GM12874 (cell line): ENCODE results near the gene OR14A16.

Experiments
- CTCF ChIP-seq: IDR thresholded peaks from 2 replicates; pipeline ENCODE4 v1.5.1; 2011; ENCODE audit warnings: low read depth, mild to moderate bottlenecking, control low read depth, low read length, moderate library complexity; ENCODE audit not compliant: insufficient read depth

OR14A16 gene

GRCh38 chr1:247840818-247841217 lies 16.9 kb upstream of the OR14A16 start:
- no peak for TF ChIP-seq CTCF

- no peak for TF ChIP-seq CTCF
These were observed 9.7 kb upstream of the OR14A16 start for GRCh38 chr1:247833601-247834000.

GRCh38 chr1:247829656-247830055 lies 5.7 kb upstream of the OR14A16 start:
- TF ChIP-seq CTCF = no peak

- no peak for TF ChIP-seq CTCF
These were observed 1.4 kb upstream of the OR14A16 start for GRCh38 chr1:247825362-247825761.

GRCh38 chr1:247822060-247822459 lies 1.9 kb downstream of the OR14A16 start:
- TF ChIP-seq CTCF = no peak

GRCh38 chr1:247812637-247813036 lies 11.3 kb downstream of the OR14A16 start:
- no peak for TF ChIP-seq CTCF

- no peak for TF ChIP-seq CTCF
These were observed 26.4 kb downstream of the OR14A16 start for GRCh38 chr1:247797518-247797917.

GRCh38 chr1:247769603-247770002 lies 54.3 kb downstream of the OR14A16 start:
- TF ChIP-seq CTCF = no peak
